Calu3 (cell line): ENCODE data around the gene IP6K3. TPM values are rescaled to one million over a fixed set of nuclear protein-coding genes. Genes with fewer than 3 reads are reported as not detected.

Experiments used
- BruUV-seq: library from RNA; stranded (reverse); fragments of 400-500 nt; replicated peaks from 2 replicates; lab custom pipeline; 2021; lab: Mats Ljungman, UMichigan
- CTCF ChIA-PET: fragments of 300-600 bp; sonication (Branson Sonifier 250); formaldehyde crosslinking; loops from one replicate; lab custom pipeline; 2022; ENCODE audit warnings: antibody characterized with exemption; lab: Charles Lee
- DNase-seq: peaks from one replicate; pipeline ENCODE4 v3.0.0; 2022
- H3K27ac Mint-ChIP-seq: one replicate; pipeline ENCODE4 v1.8.0; 2022; ENCODE audit warnings: mixed read lengths; ENCODE audit not compliant: unreplicated experiment
- H3K27me3 Mint-ChIP-seq: one replicate; pipeline ENCODE4 v1.8.0; 2022; ENCODE audit warnings: mixed read lengths; ENCODE audit not compliant: unreplicated experiment
- H3K36me3 Mint-ChIP-seq: one replicate; pipeline ENCODE4 v1.8.0; 2022; ENCODE audit warnings: mild to moderate bottlenecking, moderate library complexity, mixed read lengths; ENCODE audit not compliant: insufficient read depth, unreplicated experiment
- H3K4me1 Mint-ChIP-seq: one replicate; pipeline ENCODE4 v1.8.0; 2022; ENCODE audit warnings: mild to moderate bottlenecking, low read depth, mixed read lengths; ENCODE audit not compliant: unreplicated experiment
- H3K4me3 Mint-ChIP-seq: one replicate; pipeline ENCODE4 v1.8.0; 2022; ENCODE audit warnings: mild to moderate bottlenecking, low read depth, moderate library complexity, mixed read lengths; ENCODE audit not compliant: unreplicated experiment
- H3K9me3 Mint-ChIP-seq: one replicate; pipeline ENCODE4 v1.8.0; 2022; ENCODE audit warnings: low read depth, mixed read lengths; ENCODE audit not compliant: unreplicated experiment
- intact Hi-C: fragments of 100-400 bp; cut with micrococcal nuclease; formaldehyde crosslinking; loops from one replicate; pipeline ENCODE4 v1.10.0; 2022; ENCODE audit not compliant: unreplicated experiment
- total RNA-seq: library from RNA; stranded (reverse); gene quantifications from 2 replicates; pipeline ENCODE4 v1.2.3, GENCODE V29; 2022
- TF ChIP-seq, protein P1 (sequence below): fragments of 200-600 bp; IDR thresholded peaks from one replicate; pipeline ENCODE4 v1.8.0; 2022; ENCODE audit warnings: antibody characterized with exemption; ENCODE audit not compliant: unreplicated experiment

Gene IP6K3
- total RNA-seq, 1 experiment from 2014 or later, result not detected

DNA sequence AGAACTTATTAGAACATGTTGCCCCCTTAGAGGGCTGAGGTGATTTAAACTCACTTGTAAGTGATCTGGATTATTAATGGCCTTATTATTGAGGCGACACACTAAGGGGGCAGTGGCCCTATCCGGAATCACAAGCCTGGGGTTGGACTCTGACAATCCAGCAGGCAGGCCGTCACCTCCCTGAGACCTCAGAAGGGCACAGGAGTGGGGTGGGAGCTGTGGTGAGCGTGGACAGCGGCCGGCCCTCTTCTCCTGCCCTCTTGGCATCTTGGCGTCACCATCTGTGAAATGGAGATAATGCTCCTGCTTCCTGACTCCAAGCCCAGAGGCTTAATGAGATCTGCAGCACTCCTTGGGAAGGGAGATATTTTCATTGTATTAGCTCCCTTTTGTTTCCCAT, 19.6 kb downstream of the IP6K3 start:
- TF ChIP-seq, protein P1, sequence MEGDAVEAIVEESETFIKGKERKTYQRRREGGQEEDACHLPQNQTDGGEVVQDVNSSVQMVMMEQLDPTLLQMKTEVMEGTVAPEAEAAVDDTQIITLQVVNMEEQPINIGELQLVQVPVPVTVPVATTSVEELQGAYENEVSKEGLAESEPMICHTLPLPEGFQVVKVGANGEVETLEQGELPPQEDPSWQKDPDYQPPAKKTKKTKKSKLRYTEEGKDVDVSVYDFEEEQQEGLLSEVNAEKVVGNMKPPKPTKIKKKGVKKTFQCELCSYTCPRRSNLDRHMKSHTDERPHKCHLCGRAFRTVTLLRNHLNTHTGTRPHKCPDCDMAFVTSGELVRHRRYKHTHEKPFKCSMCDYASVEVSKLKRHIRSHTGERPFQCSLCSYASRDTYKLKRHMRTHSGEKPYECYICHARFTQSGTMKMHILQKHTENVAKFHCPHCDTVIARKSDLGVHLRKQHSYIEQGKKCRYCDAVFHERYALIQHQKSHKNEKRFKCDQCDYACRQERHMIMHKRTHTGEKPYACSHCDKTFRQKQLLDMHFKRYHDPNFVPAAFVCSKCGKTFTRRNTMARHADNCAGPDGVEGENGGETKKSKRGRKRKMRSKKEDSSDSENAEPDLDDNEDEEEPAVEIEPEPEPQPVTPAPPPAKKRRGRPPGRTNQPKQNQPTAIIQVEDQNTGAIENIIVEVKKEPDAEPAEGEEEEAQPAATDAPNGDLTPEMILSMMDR, result no peak
- CTCF ChIA-PET, result no interaction called here
- Mint-ChIP-seq H3K36me3 (no peaks in the 10 kb centered on the region), H3K9me3 (no peaks in the 10 kb centered on the region), H3K4me1 (peaks cover 23% of the 10 kb centered on the region), H3K27me3 (peaks cover 24% of the 10 kb centered on the region), H3K4me3 (no peak overlapping the region), H3K27ac (no peak overlapping the region)
- intact Hi-C loops, result no loop called here
- no peak for DNase-seq
- no TSS peak for BruUV-seq

DNA sequence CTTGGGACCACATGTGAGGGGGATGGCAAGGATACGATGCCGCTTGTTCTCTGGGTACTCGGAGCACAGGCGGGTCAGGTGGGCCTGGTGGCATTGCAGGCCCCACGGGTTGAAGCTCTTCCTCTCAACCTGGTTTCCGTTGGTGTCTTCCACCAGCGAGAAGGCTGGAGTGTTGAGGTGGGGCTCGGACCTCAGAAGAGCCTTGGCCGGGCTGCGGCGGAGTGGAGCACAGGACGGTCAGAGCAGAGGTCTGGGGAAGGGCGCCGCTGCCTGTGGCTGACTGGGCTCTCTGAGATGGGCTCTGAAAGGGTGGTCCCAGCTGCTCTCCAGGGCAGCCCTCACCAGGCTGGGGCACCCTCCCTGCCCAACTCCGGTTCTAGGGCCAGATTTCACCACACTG, 20.0 kb downstream of the IP6K3 start:
- H3K36me3 Mint-ChIP-seq, result no peaks in the 10 kb centered on the region
- peaks cover 26% of the 10 kb centered on the region for H3K27me3 Mint-ChIP-seq
- no peak overlapping the region for H3K4me3 Mint-ChIP-seq
- intact Hi-C loops, result no loop called here
- TF ChIP-seq, protein P1, result no peak
- no TSS peak for BruUV-seq
- no peak overlapping the region for H3K27ac Mint-ChIP-seq
- H3K4me1 Mint-ChIP-seq, result peaks cover 18% of the 10 kb centered on the region
- H3K9me3 Mint-ChIP-seq, result no peaks in the 10 kb centered on the region
- no peak for DNase-seq
- CTCF ChIA-PET, result no interaction called here

DNA sequence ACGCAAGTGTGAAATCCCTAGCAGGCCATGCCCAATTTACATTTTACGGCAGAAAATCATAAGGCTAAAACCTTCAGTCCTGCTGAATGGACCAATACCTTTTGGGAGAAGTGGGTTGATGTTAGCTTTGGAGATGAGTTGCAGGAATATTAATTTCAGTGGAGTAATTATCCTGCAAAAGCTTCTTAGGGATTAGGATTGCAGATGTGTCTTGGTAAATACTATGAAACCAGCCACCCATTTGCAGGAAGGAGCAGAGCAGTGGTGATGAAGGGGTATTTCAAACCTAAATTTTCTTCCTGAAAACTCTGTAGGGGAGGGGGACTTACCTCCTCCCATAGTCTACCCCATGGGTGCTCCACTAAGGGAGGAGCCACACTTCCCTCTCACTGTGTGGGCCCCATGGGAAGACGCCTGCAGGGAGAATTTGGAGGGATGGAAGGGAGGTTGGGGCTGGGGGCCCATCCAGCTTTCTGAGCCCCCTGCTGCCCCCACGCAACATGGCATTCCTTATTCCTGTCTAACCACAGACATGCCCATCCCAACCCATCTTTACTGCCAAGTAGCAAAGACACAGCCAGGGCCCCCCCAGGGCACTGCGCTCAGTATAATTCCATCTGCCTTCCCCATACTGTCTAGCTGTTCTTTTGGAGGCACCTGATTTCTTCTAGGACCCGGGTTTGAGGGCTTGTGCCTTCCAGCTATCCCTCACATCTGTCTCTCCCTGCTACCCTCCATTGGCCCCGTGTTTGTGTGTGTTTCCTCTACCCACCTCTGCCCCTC, 20.6 kb downstream of the IP6K3 start:
- no TSS peak for BruUV-seq
- Mint-ChIP-seq H3K27me3 (peaks cover 26% of the 10 kb centered on the region), H3K27ac (no peak overlapping the region), H3K4me1 (peaks cover 12% of the 10 kb centered on the region), H3K4me3 (no peak overlapping the region), H3K9me3 (no peaks in the 10 kb centered on the region), H3K36me3 (no peaks in the 10 kb centered on the region)
- no peak for DNase-seq
- CTCF ChIA-PET, result interaction anchor here (0.6 kb wide), 1 partner anchor 17 kb away, joined by 3 read pairs; no protein-coding TSS in a partner anchor
- intact Hi-C loops, result no loop called here
- TF ChIP-seq, protein P1, result no peak

DNA sequence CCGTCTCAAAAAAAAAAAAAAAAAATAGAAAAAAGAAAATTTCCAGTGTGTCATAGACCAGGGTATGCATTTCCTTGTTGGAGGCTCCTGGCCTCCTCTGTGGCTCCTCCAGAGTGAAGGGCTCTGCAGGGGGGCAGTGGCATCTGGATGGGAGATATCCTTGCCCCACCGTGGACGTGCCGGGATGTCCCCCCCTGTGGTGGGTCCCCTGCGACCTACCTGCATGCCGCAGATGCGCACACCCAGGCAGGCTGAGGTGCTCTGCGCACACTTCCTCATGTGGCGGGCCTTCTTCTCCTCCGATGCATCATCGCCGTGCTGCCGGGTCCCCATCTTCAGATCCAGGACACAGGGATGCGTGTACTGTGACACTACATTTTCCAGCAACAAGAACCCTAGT, 21.5 kb downstream of the IP6K3 start:
- H3K27me3 Mint-ChIP-seq, result peaks cover 26% of the 10 kb centered on the region
- intact Hi-C loops, result no loop called here
- H3K36me3 Mint-ChIP-seq, result no peaks in the 10 kb centered on the region
- CTCF ChIA-PET, result interaction anchor here (0.6 to 0.7 kb wide), 3 partner anchors 25 to 236 kb away, joined by 3 to 4 read pairs (median 3); no protein-coding TSS in a partner anchor
- peaks cover 11% of the 10 kb centered on the region for H3K4me1 Mint-ChIP-seq
- no peak for DNase-seq
- no TSS peak for BruUV-seq
- no peaks in the 10 kb centered on the region for H3K9me3 Mint-ChIP-seq
- TF ChIP-seq, protein P1, result no peak
- H3K4me3 Mint-ChIP-seq, result no peak overlapping the region
- no peak overlapping the region for H3K27ac Mint-ChIP-seq
